Ecto neural progenitor cell (in vitro differentiated cells): ENCODE results near the gene BORCS6.
A peak's percentile ranks its signal among the peaks of the same experiment; 100 is the strongest.

Experiments used
- DNase-seq: peaks from one replicate; pipeline ENCODE4 v3.0.0-alpha.2; 2018; ENCODE audit warnings: low spot score

The BORCS6 gene

DNA sequence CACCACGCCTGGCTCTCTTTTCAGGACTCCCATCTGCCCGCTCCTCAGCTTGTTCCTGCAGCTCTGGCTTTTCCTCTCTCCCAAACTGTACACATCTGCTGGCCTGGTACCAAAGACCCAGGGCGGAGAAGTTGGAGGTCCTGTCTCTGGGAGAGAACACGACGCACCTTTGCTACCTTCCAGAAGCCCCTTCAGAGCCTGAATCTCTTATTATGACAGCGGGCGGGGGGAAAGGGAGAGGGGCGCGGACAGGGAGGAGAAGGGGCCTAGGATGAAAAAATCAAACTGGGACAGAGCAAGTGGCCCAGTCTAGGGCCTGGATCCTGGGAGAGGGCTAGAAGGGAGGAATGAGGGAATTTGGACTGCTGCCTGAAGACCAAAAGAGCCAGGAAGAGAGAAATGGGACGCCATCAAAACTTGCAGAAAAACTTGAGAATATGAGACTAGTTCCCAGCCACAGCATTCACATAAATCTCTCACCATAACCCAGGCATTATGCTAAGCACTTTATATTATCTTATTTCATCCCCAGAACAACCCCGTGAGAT, 35.3 kb downstream of the BORCS6 start:
- no peak for DNase-seq

GRCh38 chr17:8153957-8154607, 35.9 kb downstream of the BORCS6 start:
- DNase-seq = peak; percentile 99

DNA sequence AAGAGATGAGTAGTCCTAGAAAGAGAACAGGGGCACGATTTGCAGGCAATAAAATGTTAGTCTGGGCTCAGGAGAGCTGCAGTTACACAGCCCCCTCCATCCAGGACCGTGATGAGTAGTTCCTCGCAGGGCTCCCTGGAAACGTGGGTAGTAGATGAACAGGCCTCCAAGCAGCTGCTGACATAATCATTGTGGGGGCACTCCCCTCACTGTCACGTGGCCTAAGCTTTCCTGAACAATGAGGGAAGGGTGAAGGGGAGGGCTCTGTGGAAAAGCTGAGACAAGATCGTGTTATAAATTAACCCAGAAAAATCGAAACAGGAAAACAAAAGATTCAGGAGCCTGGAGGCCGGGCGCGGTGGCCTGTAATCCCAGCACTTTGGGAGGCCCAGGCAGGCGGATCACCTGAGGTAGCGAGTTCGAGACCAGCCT, 36.4 kb downstream of the BORCS6 start:
- peak; percentile 54 for DNase-seq

- peak; percentile 51 for DNase-seq
These were observed 36.9 kb downstream of the BORCS6 start for GRCh38 chr17:8153031-8153451.

- peak; percentile 98 for DNase-seq
These were observed 37.7 kb downstream of the BORCS6 start, which contains the start of gene PER1 for GRCh38 chr17:8152112-8152775. PER1 (minus strand) TSS chr17:8152404; CDS start chr17:8150706, 1,698 bp downstream.

- no peak for DNase-seq
These were observed 38.3 kb downstream of the BORCS6 start for GRCh38 chr17:8151641-8152111.

- peak; percentile 91 for DNase-seq
These were observed 38.8 kb downstream of the BORCS6 start for GRCh38 chr17:8151120-8151640.

- peak; percentile 49 for DNase-seq
These were observed 39.5 kb downstream of the BORCS6 start for GRCh38 chr17:8150194-8151119.

- DNase-seq = peak; percentile 44
These were observed 40.4 kb downstream of the BORCS6 start for GRCh38 chr17:8149419-8150193.

DNA sequence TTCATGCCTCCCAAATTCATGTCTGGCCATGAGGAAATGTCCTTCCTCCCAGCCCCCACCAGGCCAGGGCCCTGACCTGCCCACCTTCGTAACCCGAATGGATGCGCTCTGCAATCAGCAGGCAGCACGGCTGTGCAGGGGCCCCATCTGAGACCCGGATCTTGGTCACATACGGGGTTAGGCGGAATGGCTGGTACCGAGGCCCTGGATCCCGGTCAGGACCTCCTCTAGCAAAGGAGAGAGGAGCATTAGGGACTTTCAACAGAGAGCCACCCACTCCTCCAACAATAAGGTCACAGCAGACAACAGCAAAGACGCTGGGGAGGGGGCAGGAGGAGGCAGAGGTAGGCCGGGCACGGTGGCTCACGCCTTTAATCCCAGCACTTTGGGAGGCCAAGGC, 41.4 kb downstream of the BORCS6 start:
- no peak for DNase-seq

DNA sequence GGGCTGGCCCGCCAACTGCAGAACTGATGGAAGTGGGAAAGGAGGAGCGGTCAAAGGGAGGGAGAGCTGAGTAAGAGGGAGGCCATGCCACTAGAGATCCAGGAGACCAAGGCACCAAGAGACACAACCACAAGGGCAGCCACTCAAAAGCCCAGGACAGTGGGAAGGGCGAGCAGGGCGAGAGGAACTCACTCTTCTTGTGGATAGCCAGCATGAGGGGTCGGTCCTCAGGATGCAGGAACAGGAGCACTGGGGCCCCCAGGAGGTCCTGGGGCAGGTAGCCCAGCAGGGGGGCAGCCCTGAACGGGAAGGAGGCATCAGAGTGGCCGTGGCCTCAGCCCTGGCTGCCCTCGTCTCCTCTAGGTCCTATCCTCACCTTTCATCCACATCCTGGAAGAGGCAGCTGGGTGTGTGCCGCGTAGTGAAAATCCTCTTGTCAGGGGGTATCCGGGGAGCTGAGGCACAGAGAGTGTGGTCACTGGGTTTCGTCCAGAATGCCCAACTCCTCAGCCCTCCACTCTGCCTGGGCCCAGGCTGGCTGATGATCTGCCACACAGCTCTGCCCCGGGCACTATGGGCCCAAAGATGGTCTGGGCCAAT, 42.1 kb downstream of the BORCS6 start:
- peak; percentile 43 for DNase-seq

DNA sequence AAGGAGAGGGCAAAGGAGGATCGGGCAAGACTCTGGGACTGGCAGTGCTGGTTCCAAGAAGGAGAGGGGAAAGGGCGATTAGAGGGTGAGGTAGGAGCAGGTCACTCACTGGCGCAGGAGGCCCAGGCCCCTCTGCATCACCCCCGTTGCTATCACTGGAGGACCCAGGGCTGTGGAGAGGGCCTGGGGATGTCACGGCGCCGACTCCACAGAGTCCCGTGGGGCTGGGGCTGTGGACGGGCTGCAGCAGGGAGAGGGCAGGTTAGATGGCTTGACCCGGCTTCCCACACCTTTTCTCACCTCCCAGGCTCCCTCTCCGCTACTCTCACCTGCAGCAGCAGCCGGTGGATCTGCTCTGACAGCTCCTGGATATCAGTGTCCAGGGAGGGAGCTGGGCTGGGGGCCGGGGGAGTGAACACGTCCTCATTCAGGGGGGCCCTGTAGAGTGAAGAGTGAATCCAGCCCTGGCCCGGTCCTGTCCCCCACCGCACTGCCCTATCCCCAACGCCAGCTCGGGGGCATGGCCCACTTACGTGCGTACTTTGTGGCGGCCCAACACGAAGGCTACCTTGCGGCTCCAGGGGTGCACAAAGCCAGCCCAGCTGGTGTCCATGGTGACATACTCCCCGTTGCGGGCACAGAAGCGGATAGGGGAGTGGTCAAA, 42.7 kb downstream of the BORCS6 start:
- DNase-seq = peak; percentile 43

DNA sequence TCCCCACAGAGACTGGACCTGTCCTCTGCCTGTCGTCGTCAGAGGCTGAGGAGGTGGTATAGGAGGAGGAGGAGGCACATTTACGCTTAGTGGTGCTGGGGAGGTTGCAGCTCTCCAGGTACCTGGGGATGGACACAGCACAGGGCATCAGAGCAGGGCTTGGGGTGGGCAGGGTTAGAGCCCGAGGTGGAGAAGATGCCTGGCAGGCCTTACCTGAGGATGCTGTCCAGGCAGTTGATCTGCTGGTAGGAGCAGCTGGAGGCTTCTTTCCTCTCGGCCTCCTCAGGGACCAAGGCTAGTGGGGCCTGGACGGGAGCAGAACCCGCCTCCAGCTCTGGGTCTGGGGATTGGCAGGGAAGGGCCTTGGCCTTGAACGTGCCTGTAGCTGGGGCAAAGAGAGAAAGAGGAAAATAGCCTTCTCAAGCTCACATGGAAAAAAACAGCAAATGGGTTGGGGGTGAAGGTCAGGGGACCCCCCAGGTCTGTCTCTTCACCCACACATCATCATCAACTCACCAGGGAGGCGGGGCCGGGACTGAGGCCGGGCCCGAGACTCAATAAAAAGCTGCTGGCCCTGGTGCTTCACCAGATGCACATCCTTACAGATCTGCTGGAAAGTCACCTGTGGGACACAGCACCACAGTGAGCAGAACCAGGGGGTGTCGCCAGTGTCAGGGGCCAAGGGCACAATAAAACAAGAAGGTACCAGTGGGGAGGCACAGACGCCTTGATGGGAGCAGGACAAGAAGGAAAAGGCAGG, 43.4 kb downstream of the BORCS6 start:
- no peak for DNase-seq

DNA sequence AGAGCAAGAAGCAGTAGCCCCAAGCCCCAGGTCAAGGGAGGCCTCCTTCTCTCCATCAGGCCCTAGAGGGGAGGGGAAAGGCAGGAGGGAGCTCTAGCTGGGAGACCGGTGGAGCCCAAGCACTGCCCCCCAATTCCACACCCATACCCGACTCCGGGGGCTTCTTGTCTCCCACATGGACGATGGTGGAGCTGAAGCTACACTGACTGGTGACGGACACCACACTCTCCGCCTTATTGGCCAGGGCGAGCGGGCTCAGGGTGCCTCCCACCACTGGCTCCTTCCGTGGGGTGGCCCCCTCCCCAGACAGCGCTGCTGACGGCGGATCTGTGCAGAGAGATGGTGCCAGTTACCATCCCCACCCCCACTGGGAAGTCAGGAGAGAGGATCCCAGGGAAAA, 44.2 kb downstream of the BORCS6 start:
- DNase-seq = no peak

DNA sequence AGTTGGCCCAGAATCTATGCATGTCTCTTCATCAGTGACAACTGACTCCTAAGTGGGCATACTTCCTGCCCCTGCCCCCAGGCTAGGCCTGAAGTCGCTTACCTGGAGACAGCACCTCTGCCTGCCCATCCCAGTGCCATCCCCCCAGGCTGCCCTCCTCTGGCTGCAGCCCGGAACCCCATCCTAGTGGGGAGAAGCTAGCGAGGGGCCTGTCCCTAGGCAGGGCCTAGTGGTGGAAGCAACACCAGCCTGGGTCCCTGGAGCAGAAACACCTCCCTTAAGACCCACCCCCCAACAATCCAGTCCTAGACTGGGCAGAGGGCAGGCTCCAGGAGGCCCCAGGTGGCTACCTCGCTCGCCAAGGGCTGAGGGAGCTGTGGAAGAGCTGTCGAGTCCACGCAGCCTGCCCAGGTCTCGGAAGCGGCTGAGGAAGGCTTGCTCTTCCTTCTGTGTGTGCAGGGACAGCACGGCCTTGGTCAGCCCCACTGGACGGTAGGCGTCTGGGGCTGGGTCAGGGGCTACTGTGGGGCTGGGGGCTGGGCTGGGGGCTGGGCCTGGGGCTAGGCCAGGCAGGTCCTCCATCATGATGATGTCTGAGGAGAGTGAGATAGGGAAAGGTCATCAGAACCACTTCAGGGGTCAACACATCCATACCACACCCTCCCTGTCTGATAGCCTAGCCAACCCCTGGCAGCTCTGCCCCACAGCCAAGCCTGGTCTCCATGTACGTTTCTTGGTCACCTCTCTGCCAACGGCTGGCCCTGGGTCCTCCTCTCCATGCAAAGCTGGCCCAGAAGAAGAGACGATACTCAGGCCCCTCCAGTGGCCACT, 45.4 kb downstream of the BORCS6 start:
- no peak for DNase-seq

DNA sequence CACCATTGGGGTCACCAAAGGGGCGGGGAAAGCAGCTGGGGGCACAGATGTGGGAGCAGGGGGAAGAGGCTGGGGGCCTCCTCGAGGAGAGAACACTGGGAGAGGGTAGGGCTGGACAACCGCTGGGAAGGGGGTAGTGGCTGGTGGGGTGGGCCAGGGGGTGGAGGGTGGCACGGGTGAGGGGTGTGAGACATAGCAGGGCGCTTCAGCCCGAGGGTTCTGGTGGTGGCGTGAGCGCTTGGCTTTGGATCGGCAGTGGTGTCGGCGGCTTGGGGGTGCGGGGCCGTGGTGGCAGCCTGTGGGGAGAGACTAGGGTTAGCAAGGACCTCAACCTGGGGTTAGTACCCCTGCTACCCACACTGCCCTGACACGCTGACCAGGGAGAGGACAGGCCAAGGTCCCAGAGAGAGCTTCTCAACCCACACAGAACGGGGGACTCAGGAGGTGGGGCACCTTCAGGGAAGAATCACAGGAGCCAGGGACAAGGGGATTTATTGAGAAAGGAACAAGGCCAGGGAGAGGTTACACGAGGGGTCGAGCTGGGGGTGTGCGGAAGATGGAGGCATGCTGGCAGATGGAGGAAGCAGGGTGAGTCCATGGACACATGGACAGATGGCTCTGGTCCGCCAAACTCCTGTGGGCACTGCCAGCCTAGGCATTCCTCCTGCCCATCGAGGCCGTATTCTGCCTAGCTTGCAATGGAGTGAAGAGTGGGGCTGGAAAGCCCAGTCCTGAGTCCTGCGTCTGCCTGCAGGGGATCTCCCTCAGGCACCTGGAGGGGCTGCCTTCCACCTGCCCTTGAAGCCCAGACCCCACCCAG, 46.2 kb downstream of the BORCS6 start:
- DNase-seq = no peak

DNA sequence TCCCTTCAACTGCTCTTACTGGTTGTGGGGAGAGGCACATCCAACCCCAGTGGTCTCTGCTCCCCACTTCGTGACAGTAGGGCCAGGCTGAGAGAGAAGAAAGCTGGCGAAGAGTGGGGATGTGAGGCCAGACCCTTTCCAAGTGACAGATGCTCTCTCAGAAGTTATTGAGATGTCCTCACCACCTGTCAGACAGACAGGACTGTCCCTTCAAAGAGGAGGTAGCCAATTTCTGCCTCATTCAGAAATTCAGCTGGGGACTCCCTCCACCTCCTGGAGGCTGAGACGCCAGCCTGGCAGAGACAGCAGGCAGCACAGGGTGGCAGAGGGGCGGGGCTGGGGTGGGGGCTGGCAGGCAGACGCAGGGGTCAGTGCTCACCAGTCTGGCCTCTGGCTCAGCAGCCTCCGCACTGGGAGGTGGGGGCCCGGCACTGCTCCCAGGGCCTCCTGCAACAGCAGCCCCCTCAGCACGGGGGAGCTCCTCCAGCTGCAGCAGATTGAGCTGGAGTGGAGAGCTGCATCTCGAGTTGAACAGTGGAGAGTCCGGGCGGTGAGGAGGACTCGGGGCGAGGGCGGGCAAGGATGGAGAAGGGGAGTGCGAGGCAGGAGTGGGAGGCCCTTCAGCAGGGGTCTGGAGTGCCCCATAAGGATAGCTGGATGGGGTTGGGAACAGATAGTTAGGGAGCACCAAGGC, 46.9 kb downstream of the BORCS6 start:
- no peak for DNase-seq
